RWPE1 (cell line): ENCODE data around the gene RPL23.

Source experiments
- CTCF ChIA-PET: fragments of 350-600 bp; sonication (Branson Sonifier 250); formaldehyde crosslinking; extraction: SDS; loops from one replicate; lab custom pipeline; 2021; lab: Yijun Ruan, JAX
- POLR2A ChIA-PET: fragments of 400-600 bp; formaldehyde crosslinking; extraction: SDS; loops from one replicate; lab custom pipeline; 2020; ENCODE audit warnings: antibody characterized with exemption; ENCODE audit not compliant: low non-redundant PET; lab: Yijun Ruan, JAX
- DNase-seq: peaks from one replicate; pipeline ENCODE4 v3.0.0; 2012; ENCODE audit warnings: low spot score
- H3K27ac ChIP-seq: fragments of 450-650 bp; 2 replicates; pipeline ENCODE4 v1.5.1; 2017
- CTCF ChIP-seq: fragments of 450-650 bp; conservative IDR thresholded peaks from 2 replicates; pipeline ENCODE4 v1.5.1; 2017; ENCODE audit warnings: low read depth, mild to moderate bottlenecking

The RPL23 gene

GRCh38 chr17:38853292-38854219 lies at the start of gene RPL23:
RPL23 (minus strand) TSS chr17:38853721; CDS start chr17:38853710, 11 bp downstream.
- CTCF ChIA-PET, result no interaction called here
- H3K27ac ChIP-seq, result peak within 1 kb of the TSS; percentile 81
- no peak for TF ChIP-seq CTCF
- POLR2A ChIA-PET, result interaction anchor here (2.1 to 2.3 kb wide), 2 partner anchors 9 to 16 kb away, joined by 13 to 21 read pairs; partner anchors contain the start of gene LASP1
- peak; percentile 87 for DNase-seq

- POLR2A ChIA-PET, result interaction anchor here (0.6 kb wide), 1 partner anchor 76 kb away, joined by 3 read pairs; the partner anchor contains the start of gene CWC25
- CTCF ChIA-PET, result interaction anchor here (0.7 to 2.3 kb wide), 3 partner anchors 23 to 988 kb away, joined by 3 to 8 read pairs (median 3); no protein-coding TSS in a partner anchor
- H3K27ac ChIP-seq, result peak overlapping the region; percentile 61
- DNase-seq, result peak; percentile 91
- no peak for TF ChIP-seq CTCF
These were observed 47.6 kb upstream of the RPL23 start for GRCh38 chr17:38900978-38901656.

GRCh38 chr17:38899421-38899820 lies 45.9 kb upstream of the RPL23 start:
- POLR2A ChIA-PET, result no interaction called here
- no peak for TF ChIP-seq CTCF
- DNase-seq, result no peak
- peak overlapping the region; percentile 61 for H3K27ac ChIP-seq
- CTCF ChIA-PET, result no interaction called here

GRCh38 chr17:38898812-38899348 lies 45.4 kb upstream of the RPL23 start:
- ChIA-PET CTCF (no interaction called here), POLR2A (interaction anchor here (0.6 kb wide), 1 partner anchor 1246 kb away, joined by 3 read pairs; no protein-coding TSS in a partner anchor)
- DNase-seq, result no peak
- H3K27ac ChIP-seq, result peak overlapping the region; percentile 61
- no peak for TF ChIP-seq CTCF

- POLR2A ChIA-PET, result interaction anchor here (0.6 kb wide), 1 partner anchor 1247 kb away, joined by 3 read pairs; no protein-coding TSS in a partner anchor
- TF ChIP-seq CTCF, result no peak
- no peak for DNase-seq
- CTCF ChIA-PET, result no interaction called here
- peak overlapping the region; percentile 61 for H3K27ac ChIP-seq
These were observed 44.8 kb upstream of the RPL23 start for GRCh38 chr17:38898291-38898679.

GRCh38 chr17:38897671-38898290 lies 44.3 kb upstream of the RPL23 start:
- H3K27ac ChIP-seq, result peak overlapping the region; percentile 61
- TF ChIP-seq CTCF, result no peak
- ChIA-PET CTCF (no interaction called here), POLR2A (no interaction called here)
- DNase-seq, result no peak
